Measurements from ENCODE around the gene UGT1A6. TPM values are rescaled to one million over a fixed set of nuclear protein-coding genes. Genes with fewer than 3 reads are reported as not detected.
"Not testable (repeated sequence)": the region's sequence is repeated elsewhere in the genome, so short reads cannot be mapped to it uniquely, and the experiment has no call there.

The UGT1A6 gene
- polyA plus RNA-seq, 1 of the 3 experiments (the other 2 are of a cell fraction) = not detected

DNA sequence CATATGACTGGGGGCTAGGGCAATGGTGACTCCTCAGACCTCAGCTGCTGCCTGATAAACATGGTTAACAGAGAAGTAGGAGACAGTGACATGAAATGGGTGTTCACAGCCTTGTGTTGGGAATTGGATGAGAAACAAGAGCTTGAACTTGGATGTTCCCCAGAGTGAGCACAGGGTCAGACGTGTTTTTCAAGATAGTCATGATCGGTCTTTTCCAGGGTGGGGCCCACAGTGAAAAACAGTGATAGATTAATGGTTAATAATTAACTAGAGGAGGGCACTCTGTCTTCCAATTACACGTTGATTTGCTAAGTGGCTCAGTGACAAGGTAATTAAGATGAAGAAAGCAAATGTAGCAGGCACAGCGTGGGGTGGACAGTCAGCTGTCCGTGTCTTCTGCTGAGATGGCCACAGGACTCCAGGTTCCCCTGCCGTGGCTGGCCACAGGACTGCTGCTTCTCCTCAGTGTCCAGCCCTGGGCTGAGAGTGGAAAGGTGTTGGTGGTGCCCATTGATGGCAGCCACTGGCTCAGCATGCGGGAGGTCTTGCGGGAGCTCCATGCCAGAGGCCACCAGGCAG is 36.1 kb downstream of the UGT1A6 start, which contains the start of gene UGT1A3:
TSS of gene UGT1A3 (plus strand) at position 320 of the 579 bp plus-strand sequence. CDS start at position 405, 85 bp downstream.
- H4K20me1 ChIP-seq (ENCODE audit: insufficient read depth) = no peaks in the 10 kb centered on the region

GRCh38 chr2:233736868-233737653 is 44.4 kb downstream of the UGT1A6 start:
- H3K9me2 ChIP-seq; H3K27me3 ChIP-seq (ENCODE audit: insufficient read depth); H3K9ac ChIP-seq; H4K20me1 ChIP-seq (ENCODE audit: insufficient read depth); H2AFZ ChIP-seq (ENCODE audit: low read depth); H3K4me2 ChIP-seq; H3K79me2 ChIP-seq (ENCODE audit: insufficient read depth); CTCF ChIA-PET; H3K4me3 ChIP-seq (ENCODE audit: low read depth in 2 of 2, low read length in 1 of 2); H3K27ac ChIP-seq (ENCODE audit: low read depth in 2 of 2, low read length in 1 of 2); H3K9me3 ChIP-seq; H3F3A ChIP-seq (replicated peaks; ENCODE audit: insufficient read depth); H3K36me3 ChIP-seq (replicated peaks in 1 of 2; ENCODE audit: control insufficient read depth in 1 of 2, insufficient read depth in 2 of 2, low read length in 1 of 2); DNase-seq; POLR2A ChIA-PET; H3K4me1 ChIP-seq (ENCODE audit: control insufficient read depth in 1 of 2, insufficient read depth in 2 of 2, low read depth in 1 of 2, low read length in 1 of 2): not testable (repeated sequence)
- 55% methylated on average over 14 of the region's 14 CpGs for WGBS (ENCODE audit: low lambda C conversion rate)

More for the DNA sequence above, 36.1 kb downstream of the UGT1A6 start, which contains the start of gene UGT1A3:
- Histone ChIP-seq H3K27me3 (ENCODE audit: insufficient read depth) (no peaks in the 10 kb centered on the region), H3K4me1 (ENCODE audit: control insufficient read depth in 1 of 2, insufficient read depth in 2 of 2, low read depth in 1 of 2, low read length in 1 of 2) (no peaks in the 10 kb centered on the region), H3K9me3 (no peaks in the 10 kb centered on the region), H3K36me3 (replicated peaks in 1 of 2; ENCODE audit: control insufficient read depth in 1 of 2, insufficient read depth in 2 of 2, low read length in 1 of 2) (no peaks in the 10 kb centered on the region), H3K27ac (ENCODE audit: low read depth in 2 of 2, low read length in 1 of 2) (no peak within 1 kb of the TSS), H3K9ac (no peak within 1 kb of the TSS), H3F3A (replicated peaks; ENCODE audit: insufficient read depth) (no peaks in the 10 kb centered on the region), H3K4me3 (ENCODE audit: low read depth in 2 of 2, low read length in 1 of 2) (no peak within 1 kb of the TSS), H3K4me2 (no peak within 1 kb of the TSS), H3K9me2 (no peaks in the 10 kb centered on the region), H2AFZ (ENCODE audit: low read depth) (no peak within 1 kb of the TSS), H3K79me2 (ENCODE audit: insufficient read depth) (no peaks in the 10 kb centered on the region)
- DNase-seq = no peak
- TF ChIP-seq NFIC (IDR thresholded peaks at IDR 0.05; ENCODE audit: borderline replicate concordance) = no peak
- no peak for TF ChIP-seq FOXJ3 (CRISPR knock-in tag; IDR thresholded peaks at IDR 0.05)
- no peak for TF ChIP-seq GATA2 (CRISPR knock-in tag; IDR thresholded peaks at IDR 0.05)
- ChIA-PET POLR2A (no interaction called here), CTCF (interaction anchor here (1.3 kb wide), 1 partner anchor 18 kb away, joined by 3 read pairs; no protein-coding TSS in a partner anchor)
- WGBS (ENCODE audit: low lambda C conversion rate) = 28% methylated on average over 5 of the region's 8 CpGs

DNA sequence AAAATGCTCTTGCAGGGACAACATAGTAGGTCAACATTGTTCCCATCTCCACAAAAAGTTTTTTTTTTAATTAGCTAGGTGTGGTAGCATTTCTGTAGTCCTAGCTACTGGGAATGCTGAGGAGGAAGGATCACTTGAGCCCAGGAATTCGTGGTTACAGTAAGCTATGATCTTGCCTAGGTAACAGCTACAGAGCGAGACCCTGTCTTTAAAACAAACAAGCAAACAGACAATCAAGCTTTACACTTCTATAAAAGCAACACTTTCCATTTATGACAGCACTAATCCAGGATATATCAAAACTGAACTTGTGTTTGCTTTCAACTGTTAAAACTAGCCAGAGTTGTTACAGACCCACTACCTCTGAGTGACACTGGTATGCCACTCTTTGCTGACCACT is 48.2 kb downstream of the UGT1A6 start:
- H3K4me3 ChIP-seq (ENCODE audit: low read depth in 2 of 2, low read length in 1 of 2) = no peak overlapping the region
- H3K27me3 ChIP-seq (ENCODE audit: insufficient read depth) = no peaks in the 10 kb centered on the region
- no peaks in the 10 kb centered on the region for H3K36me3 ChIP-seq (replicated peaks in 1 of 2; ENCODE audit: control insufficient read depth in 1 of 2, insufficient read depth in 2 of 2, low read length in 1 of 2)
- no peak overlapping the region for H3K27ac ChIP-seq (ENCODE audit: low read depth in 2 of 2, low read length in 1 of 2)
- H3K9me2 ChIP-seq = no peaks in the 10 kb centered on the region
- H3K9ac ChIP-seq = no peak overlapping the region
- no peak overlapping the region for H3K4me2 ChIP-seq
- H3K4me1 ChIP-seq (ENCODE audit: control insufficient read depth in 1 of 2, insufficient read depth in 2 of 2, low read depth in 1 of 2, low read length in 1 of 2) = no peaks in the 10 kb centered on the region
- DNase-seq = no peak
- H2AFZ ChIP-seq (ENCODE audit: low read depth) = no peak overlapping the region
- H3K79me2 ChIP-seq (ENCODE audit: insufficient read depth) = no peaks in the 10 kb centered on the region
- ChIA-PET CTCF (no interaction called here), POLR2A (no interaction called here)
- no peaks in the 10 kb centered on the region for H3K9me3 ChIP-seq
- no peaks in the 10 kb centered on the region for H3F3A ChIP-seq (replicated peaks; ENCODE audit: insufficient read depth)
- no peaks in the 10 kb centered on the region for H4K20me1 ChIP-seq (ENCODE audit: insufficient read depth)
- WGBS (ENCODE audit: low lambda C conversion rate) = 36% methylated on average over 2 of the region's 2 CpGs
- TF ChIP-seq, protein P1, sequence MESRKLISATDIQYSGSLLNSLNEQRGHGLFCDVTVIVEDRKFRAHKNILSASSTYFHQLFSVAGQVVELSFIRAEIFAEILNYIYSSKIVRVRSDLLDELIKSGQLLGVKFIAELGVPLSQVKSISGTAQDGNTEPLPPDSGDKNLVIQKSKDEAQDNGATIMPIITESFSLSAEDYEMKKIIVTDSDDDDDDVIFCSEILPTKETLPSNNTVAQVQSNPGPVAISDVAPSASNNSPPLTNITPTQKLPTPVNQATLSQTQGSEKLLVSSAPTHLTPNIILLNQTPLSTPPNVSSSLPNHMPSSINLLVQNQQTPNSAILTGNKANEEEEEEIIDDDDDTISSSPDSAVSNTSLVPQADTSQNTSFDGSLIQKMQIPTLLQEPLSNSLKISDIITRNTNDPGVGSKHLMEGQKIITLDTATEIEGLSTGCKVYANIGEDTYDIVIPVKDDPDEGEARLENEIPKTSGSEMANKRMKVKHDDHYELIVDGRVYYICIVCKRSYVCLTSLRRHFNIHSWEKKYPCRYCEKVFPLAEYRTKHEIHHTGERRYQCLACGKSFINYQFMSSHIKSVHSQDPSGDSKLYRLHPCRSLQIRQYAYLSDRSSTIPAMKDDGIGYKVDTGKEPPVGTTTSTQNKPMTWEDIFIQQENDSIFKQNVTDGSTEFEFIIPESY (IDR thresholded peaks at IDR 0.05; ENCODE audit: borderline replicate concordance, low read depth) = no peak
- TF ChIP-seq RXRA (IDR thresholded peaks at IDR 0.05; ENCODE audit: borderline replicate concordance, low read depth) = no peak
- no peak for TF ChIP-seq USF2 (IDR thresholded peaks at IDR 0.05; ENCODE audit: borderline replicate concordance, low read depth, low read length)
- TF ChIP-seq GATA2 (CRISPR knock-in tag; IDR thresholded peaks at IDR 0.05) = no peak
- no peak for TF ChIP-seq PBX3 (IDR thresholded peaks at IDR 0.05)
- TF ChIP-seq NRF1 (IDR thresholded peaks at IDR 0.05; ENCODE audit: low read depth, low read length) = no peak
- no peak for TF ChIP-seq FOXJ3 (CRISPR knock-in tag; IDR thresholded peaks at IDR 0.05)
- TF ChIP-seq TCF12 (IDR thresholded peaks at IDR 0.05) = no peak
- TF ChIP-seq JUND (IDR thresholded peaks at IDR 0.05) = no peak
- no peak for TF ChIP-seq RAD21 (IDR thresholded peaks at IDR 0.05; ENCODE audit: low read length)
- TF ChIP-seq RFX5 (IDR thresholded peaks at IDR 0.05; ENCODE audit: low read length) = no peak
- no peak for TF ChIP-seq MXI1 (IDR thresholded peaks at IDR 0.05; ENCODE audit: low read depth, low read length)
- TF ChIP-seq, protein P2, sequence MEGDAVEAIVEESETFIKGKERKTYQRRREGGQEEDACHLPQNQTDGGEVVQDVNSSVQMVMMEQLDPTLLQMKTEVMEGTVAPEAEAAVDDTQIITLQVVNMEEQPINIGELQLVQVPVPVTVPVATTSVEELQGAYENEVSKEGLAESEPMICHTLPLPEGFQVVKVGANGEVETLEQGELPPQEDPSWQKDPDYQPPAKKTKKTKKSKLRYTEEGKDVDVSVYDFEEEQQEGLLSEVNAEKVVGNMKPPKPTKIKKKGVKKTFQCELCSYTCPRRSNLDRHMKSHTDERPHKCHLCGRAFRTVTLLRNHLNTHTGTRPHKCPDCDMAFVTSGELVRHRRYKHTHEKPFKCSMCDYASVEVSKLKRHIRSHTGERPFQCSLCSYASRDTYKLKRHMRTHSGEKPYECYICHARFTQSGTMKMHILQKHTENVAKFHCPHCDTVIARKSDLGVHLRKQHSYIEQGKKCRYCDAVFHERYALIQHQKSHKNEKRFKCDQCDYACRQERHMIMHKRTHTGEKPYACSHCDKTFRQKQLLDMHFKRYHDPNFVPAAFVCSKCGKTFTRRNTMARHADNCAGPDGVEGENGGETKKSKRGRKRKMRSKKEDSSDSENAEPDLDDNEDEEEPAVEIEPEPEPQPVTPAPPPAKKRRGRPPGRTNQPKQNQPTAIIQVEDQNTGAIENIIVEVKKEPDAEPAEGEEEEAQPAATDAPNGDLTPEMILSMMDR (IDR thresholded peaks at IDR 0.05) = no peak
- no peak for TF ChIP-seq MAX (IDR thresholded peaks at IDR 0.05; ENCODE audit: low read depth)

Data from SK-N-SH (cell line).